NCI-H1694 (cell line): Measurements from ENCODE around the gene CHDH.

ENCODE experiments used
- DNase-seq: peaks from one replicate; lab custom pipeline; 2025; lab: John Stamatoyannopoulos, UW

CHDH gene

DNA sequence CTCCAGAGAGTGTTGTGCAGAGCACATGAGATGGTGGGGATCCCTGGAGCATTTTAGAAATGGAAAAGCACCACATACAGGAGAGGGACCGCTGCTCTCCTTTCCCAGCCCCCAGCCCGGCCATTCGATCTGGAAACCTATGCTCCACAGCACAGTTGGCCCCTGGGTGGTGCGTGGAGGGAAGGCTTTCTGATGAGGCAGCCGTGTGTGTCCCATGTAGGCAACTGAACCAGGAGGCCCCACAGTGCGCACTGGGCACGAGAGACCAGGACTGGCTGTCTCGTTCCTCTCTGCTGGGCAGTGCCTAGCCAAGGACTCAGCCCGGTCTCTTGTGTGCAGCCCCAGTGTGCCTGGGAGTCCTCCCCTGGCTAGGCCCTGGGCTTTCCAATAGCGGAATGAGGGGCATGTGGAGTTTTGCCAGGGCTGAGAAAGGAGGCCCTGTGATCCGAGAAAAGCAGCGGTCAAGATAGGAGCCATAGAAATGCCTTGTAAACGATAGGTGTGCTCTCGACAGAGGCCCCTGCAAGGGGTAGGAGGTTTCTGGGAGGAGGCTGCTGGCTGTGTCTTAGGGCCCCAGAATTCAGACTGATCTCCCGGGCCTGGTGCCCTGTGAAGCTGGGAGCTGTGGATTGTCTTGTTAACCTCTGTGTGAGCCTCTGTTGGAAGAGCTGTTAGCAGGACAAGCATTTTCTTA lies 39.0 kb downstream of the CHDH start:
- no peak for DNase-seq

DNA sequence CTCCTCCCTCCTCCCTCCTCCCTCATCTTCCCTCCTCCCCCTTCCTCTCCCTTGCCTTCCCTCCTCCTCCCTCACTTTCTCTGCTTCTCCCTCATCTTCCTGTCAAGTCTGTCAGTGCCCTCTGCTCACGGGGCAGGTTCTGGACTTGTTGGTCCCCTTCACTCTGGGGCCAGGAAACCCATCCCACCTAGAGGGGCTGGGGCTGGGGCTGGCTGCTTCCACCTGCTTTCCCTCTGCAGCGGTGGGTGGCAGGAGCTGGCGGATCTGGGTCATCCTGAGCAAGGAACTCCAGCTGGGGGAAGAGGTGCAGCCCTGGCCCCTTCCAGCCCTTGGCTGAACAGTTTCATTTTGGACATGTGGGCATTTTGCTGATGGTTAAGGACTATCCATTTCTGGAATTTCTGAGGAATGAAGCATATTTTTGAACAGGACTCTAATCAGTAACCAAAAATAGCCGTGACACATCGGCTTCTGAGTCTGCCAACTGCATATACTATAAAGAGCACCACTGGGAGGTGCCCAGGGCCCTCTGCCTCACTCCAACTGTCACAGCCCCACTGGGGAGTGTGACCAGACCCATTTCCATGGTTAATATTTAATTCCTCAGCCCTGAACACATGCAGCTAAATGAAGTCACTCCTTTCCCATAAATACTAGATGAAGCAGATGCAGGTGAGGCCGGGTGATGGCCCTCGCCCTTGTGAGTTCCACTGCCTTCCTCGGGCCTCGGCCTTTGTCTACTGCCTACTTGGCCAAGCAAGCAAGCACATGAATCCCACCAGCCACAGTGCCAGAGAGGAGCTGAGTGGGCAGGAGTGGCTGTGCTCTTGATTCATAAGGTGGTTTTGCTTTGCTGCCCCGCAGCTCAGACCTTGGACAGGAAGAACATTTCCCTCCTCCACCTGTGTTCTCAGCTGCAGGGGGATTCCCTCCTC lies 39.8 kb downstream of the CHDH start:
- DNase-seq, result no peak

DNA sequence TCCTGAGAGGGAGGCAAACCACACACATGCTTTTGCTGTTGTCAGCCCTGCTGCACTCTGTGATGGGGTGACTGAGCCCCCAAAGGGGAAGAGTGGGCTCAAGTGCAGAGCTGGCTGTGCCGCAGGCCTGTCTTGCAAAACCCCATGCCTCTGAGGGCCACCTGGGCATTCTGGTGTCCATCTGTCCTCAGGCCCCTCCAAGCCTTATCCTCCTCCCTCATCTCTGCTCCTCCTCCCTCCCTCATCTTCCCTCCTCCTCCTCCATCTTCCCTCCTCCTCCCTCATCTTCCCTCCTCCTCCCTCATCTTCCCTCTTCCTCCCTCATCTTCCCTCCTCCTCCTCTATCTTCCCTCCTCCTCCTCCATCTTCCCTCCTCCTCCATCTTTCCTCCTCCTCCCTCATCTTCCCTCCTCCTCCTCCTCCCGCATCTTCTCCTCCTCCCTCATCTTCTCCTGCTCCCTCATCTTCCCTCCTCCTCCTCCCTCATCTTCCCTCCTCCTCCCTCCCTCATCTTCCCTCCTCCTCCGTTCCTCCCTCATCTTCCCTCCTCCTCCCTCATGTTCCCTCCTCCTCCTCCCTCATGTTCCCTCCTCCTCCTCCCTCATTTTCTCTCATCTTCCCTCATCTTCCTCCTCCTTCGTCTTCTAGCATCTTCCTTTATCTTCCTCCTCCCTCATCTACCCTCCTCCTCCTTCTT lies 40.6 kb downstream of the CHDH start:
- no peak for DNase-seq

- no peak for DNase-seq
These were observed 41.3 kb downstream of the CHDH start for GRCh38 chr3:53804697-53805462.

DNA sequence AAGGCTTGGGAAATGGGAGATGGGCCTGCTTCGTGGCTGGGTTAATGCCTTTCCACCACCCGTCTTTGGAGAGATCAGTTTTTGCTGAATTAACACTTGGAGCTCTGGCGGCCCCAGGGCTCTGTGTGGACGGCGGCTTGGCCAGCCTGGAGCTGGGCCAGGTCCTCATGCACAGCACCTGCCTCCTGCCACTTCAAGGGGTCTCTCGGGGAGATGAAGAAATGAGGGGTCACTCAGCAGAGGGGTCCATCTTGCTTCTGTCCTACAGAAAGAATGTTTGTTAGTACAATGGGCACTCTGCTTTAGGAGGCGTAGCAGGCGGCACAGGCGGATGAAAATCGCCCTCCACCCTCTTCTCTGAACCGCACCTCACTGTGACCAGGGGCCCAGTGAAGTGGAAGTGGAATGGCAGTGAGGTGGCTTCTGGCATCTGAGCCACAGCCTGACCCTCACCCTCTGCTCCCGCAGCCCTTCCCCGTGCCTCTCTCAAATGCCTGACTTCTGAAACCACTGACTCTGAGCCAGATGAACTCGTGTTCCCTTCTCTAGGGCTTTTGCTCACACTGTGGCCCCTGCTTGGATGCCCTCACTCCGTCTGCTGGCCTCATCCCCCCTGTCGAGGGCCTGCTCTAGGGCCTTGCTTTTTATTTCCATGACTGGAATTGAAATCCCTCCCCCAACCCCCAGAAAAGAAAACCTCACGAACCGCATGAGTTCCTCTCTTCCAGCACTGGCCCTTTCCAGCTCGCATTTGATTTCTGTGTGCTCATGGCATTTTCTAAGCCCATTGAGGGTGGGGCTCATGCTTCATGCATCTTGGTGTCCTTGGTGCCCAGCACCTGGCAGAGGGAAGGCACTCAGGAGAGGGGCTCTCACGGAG lies 42.2 kb downstream of the CHDH start:
- no peak for DNase-seq

GRCh38 chr3:53803124-53803815 lies 42.9 kb downstream of the CHDH start:
- no peak for DNase-seq

GRCh38 chr3:53802256-53802880 lies 43.9 kb downstream of the CHDH start:
- no peak for DNase-seq

DNA sequence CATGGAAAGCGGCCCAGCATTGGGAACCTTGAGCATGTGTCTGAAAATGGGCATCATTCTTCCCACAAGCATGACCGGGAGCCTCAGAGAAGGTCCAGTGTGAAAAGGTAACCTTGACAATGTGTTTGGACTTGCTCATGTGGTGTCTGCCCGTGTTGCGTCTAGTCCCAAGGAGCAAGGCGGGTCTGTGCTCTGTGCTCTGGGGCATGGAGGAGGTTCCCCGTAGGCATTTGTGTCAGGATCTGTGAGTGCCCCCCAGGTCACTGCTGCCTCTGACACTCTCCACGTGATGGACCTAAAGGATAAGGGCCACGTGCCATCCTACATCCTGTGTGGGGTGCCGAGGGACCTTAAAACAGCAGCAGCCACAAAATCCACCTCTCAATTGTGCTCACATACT lies 44.9 kb downstream of the CHDH start:
- no peak for DNase-seq

GRCh38 chr3:53800041-53800906 lies 45.9 kb downstream of the CHDH start:
- DNase-seq, result no peak

DNA sequence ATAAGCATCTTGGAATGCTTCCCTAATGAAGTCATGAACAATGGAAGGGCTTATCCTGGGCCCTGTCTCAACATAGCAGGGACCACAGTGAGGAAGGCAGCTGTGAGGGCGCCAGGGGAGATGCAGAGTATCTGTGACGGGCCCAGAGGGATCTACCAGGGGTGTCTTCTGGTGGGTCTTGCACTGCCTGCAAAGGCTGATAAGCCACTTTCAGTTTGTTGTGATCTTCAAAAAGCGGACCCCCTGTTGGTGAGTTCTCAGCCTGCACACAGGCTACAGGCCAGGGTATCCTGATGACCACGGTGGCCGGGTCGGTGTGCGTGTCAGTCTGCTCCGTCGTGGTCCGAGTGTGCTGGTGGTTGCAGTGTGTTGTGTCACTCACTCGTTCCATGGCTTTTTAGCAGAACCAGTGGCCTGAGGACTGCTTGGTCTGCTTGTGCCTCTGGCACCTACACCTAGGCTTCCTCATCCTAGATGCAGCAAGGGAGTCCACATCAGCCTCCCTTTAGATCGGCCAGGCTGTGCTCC lies 46.8 kb downstream of the CHDH start:
- DNase-seq, result no peak

GRCh38 chr3:53798144-53798543 lies 48.1 kb downstream of the CHDH start:
- DNase-seq, result no peak

DNA sequence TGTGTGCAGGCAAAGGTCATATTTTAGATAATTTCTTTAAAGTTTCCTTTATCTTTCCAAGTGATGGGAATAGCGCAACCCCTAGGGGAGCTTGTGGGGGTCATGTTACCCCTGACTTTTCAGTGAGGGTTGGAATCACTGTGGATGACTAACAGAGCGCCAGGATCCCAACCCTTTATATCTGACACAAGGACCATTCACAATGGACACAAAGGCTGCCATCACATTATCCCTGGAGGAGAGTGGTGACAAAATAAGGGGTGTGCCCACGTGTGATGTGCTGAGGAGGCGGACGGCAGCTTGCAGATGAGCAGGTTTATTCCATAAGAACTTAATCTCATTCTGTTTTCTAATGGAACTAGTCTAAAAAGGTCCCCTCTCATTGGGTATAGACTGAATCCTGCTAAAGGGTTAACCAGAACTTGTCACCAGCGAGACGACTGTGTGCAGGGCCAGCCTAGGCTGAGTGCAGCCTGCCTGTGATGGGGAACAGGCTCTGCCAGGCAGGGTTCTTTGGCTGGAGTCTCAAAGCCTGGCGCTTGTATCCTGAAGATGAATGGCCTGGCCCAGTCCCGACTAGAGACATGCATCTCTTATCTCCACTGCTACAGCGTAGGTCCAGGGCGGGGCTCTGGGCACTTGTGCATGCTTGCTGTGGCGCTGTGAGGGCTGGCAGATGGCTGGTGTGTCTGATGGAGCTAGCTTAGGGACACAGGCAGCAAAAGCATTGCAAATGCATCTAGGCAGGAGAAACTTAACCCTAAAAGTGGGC lies 50.2 kb downstream of the CHDH start:
- DNase-seq, result peak; percentile 30

- DNase-seq, result no peak
These were observed 51.0 kb downstream of the CHDH start for GRCh38 chr3:53795176-53795575.

GRCh38 chr3:53794597-53794996 lies 51.6 kb downstream of the CHDH start:
- DNase-seq, result no peak

DNA sequence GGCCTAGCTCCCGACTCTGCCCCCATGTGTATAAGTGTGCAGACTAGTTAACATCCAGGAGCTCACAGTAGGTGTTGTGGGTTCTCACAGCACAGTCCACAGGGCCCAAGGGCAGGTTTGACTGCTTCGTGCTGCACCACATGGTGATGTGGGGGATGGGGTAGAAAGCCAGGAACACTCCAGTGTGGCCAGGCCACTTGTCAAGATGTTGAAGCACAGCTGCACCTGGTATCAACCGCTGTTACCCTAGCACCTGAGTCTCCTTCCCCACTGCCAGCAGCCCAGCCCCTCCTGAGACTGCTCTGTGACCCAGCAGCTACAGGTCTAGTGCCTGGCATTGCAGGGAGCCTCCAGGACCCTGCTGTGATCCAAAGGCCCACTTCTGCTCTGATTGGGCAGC lies 53.4 kb downstream of the CHDH start:
- DNase-seq, result no peak

DNA sequence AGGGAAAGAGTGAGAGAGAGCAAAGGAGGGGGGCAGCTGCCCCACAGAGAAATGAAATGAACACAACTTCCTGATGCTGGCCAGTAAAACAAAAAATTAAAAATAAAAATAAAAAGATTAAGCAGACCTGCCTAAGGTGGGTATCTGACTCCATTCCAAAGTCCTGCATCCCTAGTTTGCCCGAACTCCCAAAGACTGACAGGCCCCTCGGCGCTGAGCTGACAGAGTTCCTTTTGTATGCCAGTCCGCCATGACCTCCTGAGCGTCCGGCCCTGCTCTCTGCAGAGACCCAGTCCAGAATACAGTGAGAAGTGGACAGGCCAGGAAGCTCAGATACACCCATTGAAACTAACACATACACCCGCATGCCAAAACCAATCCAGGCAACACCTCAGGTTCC lies 54.9 kb downstream of the CHDH start:
- DNase-seq, result no peak

GRCh38 chr3:53790470-53790869 lies 55.7 kb downstream of the CHDH start:
- no peak for DNase-seq

GRCh38 chr3:53789459-53789858 lies 56.8 kb downstream of the CHDH start:
- DNase-seq, result no peak
